Left ventricle myocardium inferior (tissue), 1 donor: ENCODE results near the gene STAU1. TPM values are rescaled to one million over a fixed set of nuclear protein-coding genes. Genes with fewer than 3 reads are reported as not detected.

Source experiments
- DNase-seq: peaks from one replicate; pipeline ENCODE4 v3.0.0-alpha.2; 2020
- H3K27ac ChIP-seq: fragments of 200-600 bp; replicated peaks from 2 replicates; pipeline ENCODE4 v1.8.0; 2021
- H3K27me3 ChIP-seq: fragments of 200-600 bp; 2 replicates; pipeline ENCODE4 v1.8.0; 2021; ENCODE audit warnings: low read depth
- H3K36me3 ChIP-seq: fragments of 200-600 bp; 2 replicates; pipeline ENCODE4 v1.8.0; 2021
- H3K4me1 ChIP-seq: fragments of 200-600 bp; 2 replicates; pipeline ENCODE4 v1.8.0; 2021
- H3K4me3 ChIP-seq: fragments of 200-600 bp; 2 replicates; pipeline ENCODE4 v1.8.0; 2021; ENCODE audit warnings: mild to moderate bottlenecking, moderate library complexity
- H3K9me3 ChIP-seq: fragments of 200-600 bp; replicated peaks from 2 replicates; pipeline ENCODE4 v1.8.0; 2021
- intact Hi-C: fragments of 100-400 bp; cut with micrococcal nuclease; formaldehyde crosslinking; loops from one replicate; pipeline ENCODE4 v1.11.0; 2022
- total RNA-seq: library from RNA; stranded (reverse); fragmentation: NEBNext Ultra II Directional; extraction: Animal tissue kit (Norgen Biotek cat#: 25700); gene quantifications from one replicate; pipeline ENCODE4 v1.2.1, GENCODE V29; 2021
- TF ChIP-seq, protein P1 (sequence below): fragments of 200-600 bp; IDR thresholded peaks from 2 replicates; pipeline ENCODE4 v1.8.0; 2021; ENCODE audit warnings: antibody characterized with exemption, mild to moderate bottlenecking, borderline replicate concordance
- donor health status: DM: no; HTN: yes; CAD: no; lungs with severe emphysema.

STAU1 gene
- total RNA-seq, 1 donor from 2014 or later = 63.4 TPM

GRCh38 chr20:49163696-49164095 lies 24.4 kb downstream of the STAU1 start:
- H3K9me3 ChIP-seq = no peaks in the 10 kb centered on the region
- no peak overlapping the region for H3K27ac ChIP-seq
- TF ChIP-seq, protein P1, sequence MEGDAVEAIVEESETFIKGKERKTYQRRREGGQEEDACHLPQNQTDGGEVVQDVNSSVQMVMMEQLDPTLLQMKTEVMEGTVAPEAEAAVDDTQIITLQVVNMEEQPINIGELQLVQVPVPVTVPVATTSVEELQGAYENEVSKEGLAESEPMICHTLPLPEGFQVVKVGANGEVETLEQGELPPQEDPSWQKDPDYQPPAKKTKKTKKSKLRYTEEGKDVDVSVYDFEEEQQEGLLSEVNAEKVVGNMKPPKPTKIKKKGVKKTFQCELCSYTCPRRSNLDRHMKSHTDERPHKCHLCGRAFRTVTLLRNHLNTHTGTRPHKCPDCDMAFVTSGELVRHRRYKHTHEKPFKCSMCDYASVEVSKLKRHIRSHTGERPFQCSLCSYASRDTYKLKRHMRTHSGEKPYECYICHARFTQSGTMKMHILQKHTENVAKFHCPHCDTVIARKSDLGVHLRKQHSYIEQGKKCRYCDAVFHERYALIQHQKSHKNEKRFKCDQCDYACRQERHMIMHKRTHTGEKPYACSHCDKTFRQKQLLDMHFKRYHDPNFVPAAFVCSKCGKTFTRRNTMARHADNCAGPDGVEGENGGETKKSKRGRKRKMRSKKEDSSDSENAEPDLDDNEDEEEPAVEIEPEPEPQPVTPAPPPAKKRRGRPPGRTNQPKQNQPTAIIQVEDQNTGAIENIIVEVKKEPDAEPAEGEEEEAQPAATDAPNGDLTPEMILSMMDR = no peak
- no peak for DNase-seq
- H3K36me3 ChIP-seq = peaks cover 36% of the 10 kb centered on the region
- no peak overlapping the region for H3K4me3 ChIP-seq
- peaks cover 32% of the 10 kb centered on the region for H3K4me1 ChIP-seq
- intact Hi-C loops = no loop called here
- no peaks in the 10 kb centered on the region for H3K27me3 ChIP-seq

DNA sequence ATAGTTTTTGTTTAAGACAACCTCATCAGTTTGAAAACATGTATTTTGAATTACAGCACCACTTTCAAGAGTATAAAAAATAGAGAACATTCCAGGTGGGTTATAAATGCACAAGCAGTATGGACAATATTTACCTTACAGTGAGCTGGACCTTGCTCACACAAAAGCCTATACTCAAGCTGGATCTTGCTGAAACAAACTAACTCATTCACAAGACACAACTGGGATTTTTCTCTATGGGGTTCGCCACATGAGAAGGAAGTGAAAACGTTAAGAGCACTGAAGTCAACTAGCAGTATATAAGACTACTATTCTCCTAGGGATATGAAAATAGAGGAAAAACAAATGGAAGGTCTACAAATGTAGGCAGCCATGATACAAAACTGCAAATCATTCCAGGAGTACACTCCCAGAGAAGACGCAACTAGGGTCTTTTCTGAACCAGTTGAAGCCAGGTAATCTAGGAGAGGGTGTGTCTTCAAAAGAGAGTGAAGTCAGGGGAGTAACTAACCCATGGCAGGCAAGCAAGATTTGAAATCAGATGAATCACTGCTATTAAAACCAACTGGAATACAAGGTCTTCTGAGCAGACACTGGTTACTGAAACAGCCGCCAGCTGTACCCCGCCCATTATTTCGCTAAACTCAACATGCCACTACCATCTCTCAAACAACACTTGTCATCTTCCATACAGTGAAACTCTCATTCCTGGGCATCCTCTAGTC lies 26.5 kb downstream of the STAU1 start:
- Histone ChIP-seq H3K27me3 (no peaks in the 10 kb centered on the region), H3K36me3 (peaks cover 48% of the 10 kb centered on the region), H3K4me1 (peaks cover 11% of the 10 kb centered on the region), H3K27ac (no peak overlapping the region), H3K4me3 (no peak overlapping the region), H3K9me3 (no peaks in the 10 kb centered on the region)
- TF ChIP-seq, protein P1 = no peak
- DNase-seq = no peak
- intact Hi-C loops = no loop called here

DNA sequence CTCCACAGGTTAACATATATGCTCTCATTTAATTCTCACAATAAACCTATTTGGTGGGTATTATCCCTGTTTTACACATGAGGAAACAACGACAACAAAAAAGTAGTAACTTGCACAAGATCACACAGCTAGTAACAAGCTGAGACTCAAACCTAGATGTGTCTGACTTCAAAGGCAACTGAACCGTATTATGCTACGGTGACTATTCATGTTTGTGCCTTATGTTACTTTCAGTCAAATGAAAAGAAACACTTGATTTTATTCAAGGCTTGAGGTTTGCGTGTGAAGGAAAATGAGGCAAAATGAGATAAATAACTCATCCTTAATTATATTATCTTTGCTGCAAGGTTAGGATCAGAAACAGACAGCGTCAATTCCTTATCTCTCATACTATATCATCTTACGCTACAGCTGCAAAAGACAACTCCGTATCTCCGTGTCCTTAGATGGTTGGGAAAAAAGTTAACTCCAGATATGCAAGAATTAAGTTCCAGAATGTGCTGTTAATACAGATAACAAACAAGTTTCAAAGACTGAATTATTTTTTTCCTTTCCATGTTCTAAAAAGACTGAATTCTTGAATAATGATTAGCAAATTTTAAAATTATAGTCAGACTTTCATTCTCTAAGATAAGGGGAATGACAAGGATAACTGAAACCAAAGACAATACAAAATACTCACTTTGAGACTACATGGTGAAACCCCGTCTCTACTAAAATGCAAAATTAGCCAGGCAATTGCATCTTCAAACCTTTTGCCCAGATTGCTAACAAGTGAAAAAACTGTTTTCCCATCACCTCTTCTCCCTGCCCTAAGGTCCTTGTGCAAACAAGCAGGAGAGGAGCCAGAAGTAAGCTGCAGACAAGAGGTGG lies 27.8 kb downstream of the STAU1 start:
- intact Hi-C loops = no loop called here
- DNase-seq = no peak
- H3K4me1 ChIP-seq = peaks cover 7% of the 10 kb centered on the region
- H3K27ac ChIP-seq = no peak overlapping the region
- TF ChIP-seq, protein P1 = no peak
- peaks cover 44% of the 10 kb centered on the region for H3K36me3 ChIP-seq
- H3K4me3 ChIP-seq = no peak overlapping the region
- no peaks in the 10 kb centered on the region for H3K9me3 ChIP-seq
- H3K27me3 ChIP-seq = no peaks in the 10 kb centered on the region

- intact Hi-C loops = no loop called here
- H3K4me3 ChIP-seq = no peak overlapping the region
- no peaks in the 10 kb centered on the region for H3K27me3 ChIP-seq
- H3K27ac ChIP-seq = no peak overlapping the region
- H3K9me3 ChIP-seq = no peaks in the 10 kb centered on the region
- TF ChIP-seq, protein P1 = no peak
- H3K36me3 ChIP-seq = peaks cover 33% of the 10 kb centered on the region
- H3K4me1 ChIP-seq = peaks cover 7% of the 10 kb centered on the region
- no peak for DNase-seq
Observed at GRCh38 chr20:49157146-49157545, 31.0 kb downstream of the STAU1 start.

- Histone ChIP-seq H3K27me3 (no peaks in the 10 kb centered on the region), H3K36me3 (peaks cover 33% of the 10 kb centered on the region), H3K4me1 (peaks cover 7% of the 10 kb centered on the region), H3K9me3 (no peaks in the 10 kb centered on the region), H3K4me3 (no peak overlapping the region), H3K27ac (no peak overlapping the region)
- intact Hi-C loops = no loop called here
- DNase-seq = no peak
- TF ChIP-seq, protein P1 = no peak
Observed at GRCh38 chr20:49156481-49156880, 31.7 kb downstream of the STAU1 start.
